Ascending aorta (tissue), 2 donors: ENCODE data around the gene TMBIM4. TPM values are rescaled to one million over a fixed set of nuclear protein-coding genes. Genes with fewer than 3 reads are reported as not detected.
"Not testable (repeated sequence)": the region's sequence is repeated elsewhere in the genome, so short reads cannot be mapped to it uniquely, and the experiment has no call there.

Source experiments
- DNase-seq, 2 donors: peaks; one replicate each; pipeline ENCODE4 v3.0.0-alpha.2; 2019; ENCODE audit warnings: low spot score in 2 of 2
- H3K27ac ChIP-seq, 2 donors: fragments of 200-600 bp; sonication (generic); one replicate each; pipeline ENCODE4 v1.5.1; 2016 to 2017; ENCODE audit warnings: mild to moderate bottlenecking in 1 of 2
- H3K27me3 ChIP-seq: fragments of 200-600 bp; sonication (generic); one replicate; pipeline ENCODE4 v1.5.1; 2017
- H3K36me3 ChIP-seq, 2 donors: fragments of 200-600 bp; sonication (generic); one replicate each; pipeline ENCODE4 v1.5.1; 2016
- H3K4me1 ChIP-seq, 2 donors: fragments of 200-600 bp; sonication (generic); one replicate each; pipeline ENCODE4 v1.5.1; 2016 to 2017; ENCODE audit warnings: mild to moderate bottlenecking in 1 of 2
- H3K4me3 ChIP-seq, 2 donors: fragments of 200-600 bp; sonication (generic); one replicate each; pipeline ENCODE4 v1.5.1; 2016 to 2017; ENCODE audit warnings: mild to moderate bottlenecking in 1 of 2
- H3K9me3 ChIP-seq, 2 donors: fragments of 200-600 bp; sonication (generic); one replicate each; pipeline ENCODE4 v1.5.1; 2016
- intact Hi-C: fragments of 100-400 bp; cut with DNase I; formaldehyde crosslinking; loops from one replicate; pipeline ENCODE4 v1.15.1; 2023
- total RNA-seq: library from RNA; depleted of rRNA; stranded (reverse); fragments of >200 nt; gene quantifications from one replicate; pipeline ENCODE4 v1.1.0, GENCODE V29; 2016
- TF ChIP-seq, protein P1 (sequence below), 3 experiments: fragments of 200-600 bp in 2 of 3; fragments of 450-650 bp in 1 of 3; sonication (generic) in 2 of 3; IDR thresholded peaks; one replicate each; pipeline ENCODE4 v1.5.1; 2016 to 2019; ENCODE audit warnings: antibody characterized with exemption in 3 of 3, mild to moderate bottlenecking in 1 of 3, moderate library complexity in 1 of 3

Gene TMBIM4
- total RNA-seq, 1 donor from 2014 or later: 114 TPM

DNA sequence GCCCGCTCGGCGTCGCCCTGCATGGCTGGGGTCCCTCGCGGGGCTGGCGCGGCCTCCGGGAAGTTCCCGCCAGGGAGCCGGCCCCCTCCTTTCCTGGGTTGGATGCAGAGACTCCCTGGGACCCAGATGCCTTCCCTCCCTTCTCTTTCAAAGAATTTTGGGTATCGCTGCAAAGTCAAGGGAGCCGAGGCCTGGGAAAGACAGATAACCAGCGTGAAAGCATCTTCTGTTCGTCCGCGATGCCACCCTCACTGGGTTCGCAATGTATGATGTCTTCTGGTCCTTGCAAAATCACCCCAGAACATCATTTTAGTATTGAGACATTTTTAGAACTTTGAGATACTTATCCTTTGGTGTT is 19.7 kb upstream of the TMBIM4 start:
- Histone ChIP-seq H3K4me3 (peak overlapping the region; percentile 72 to 79), H3K27me3 (no peaks in the 10 kb centered on the region), H3K4me1 (peaks cover 0 to 5% of the 10 kb centered on the region in 2 donors), H3K9me3 (no peaks in the 10 kb centered on the region), H3K27ac (peak overlapping the region; percentile 81 to 85), H3K36me3 (peaks cover 0 to 3% of the 10 kb centered on the region in 2 donors)
- intact Hi-C loops: loop anchor here (2.0 to 5.0 kb wide), 3 partner anchors 19 to 113 kb away; partner anchors contain the start of genes HELB and LLPH
- TF ChIP-seq, protein P1, sequence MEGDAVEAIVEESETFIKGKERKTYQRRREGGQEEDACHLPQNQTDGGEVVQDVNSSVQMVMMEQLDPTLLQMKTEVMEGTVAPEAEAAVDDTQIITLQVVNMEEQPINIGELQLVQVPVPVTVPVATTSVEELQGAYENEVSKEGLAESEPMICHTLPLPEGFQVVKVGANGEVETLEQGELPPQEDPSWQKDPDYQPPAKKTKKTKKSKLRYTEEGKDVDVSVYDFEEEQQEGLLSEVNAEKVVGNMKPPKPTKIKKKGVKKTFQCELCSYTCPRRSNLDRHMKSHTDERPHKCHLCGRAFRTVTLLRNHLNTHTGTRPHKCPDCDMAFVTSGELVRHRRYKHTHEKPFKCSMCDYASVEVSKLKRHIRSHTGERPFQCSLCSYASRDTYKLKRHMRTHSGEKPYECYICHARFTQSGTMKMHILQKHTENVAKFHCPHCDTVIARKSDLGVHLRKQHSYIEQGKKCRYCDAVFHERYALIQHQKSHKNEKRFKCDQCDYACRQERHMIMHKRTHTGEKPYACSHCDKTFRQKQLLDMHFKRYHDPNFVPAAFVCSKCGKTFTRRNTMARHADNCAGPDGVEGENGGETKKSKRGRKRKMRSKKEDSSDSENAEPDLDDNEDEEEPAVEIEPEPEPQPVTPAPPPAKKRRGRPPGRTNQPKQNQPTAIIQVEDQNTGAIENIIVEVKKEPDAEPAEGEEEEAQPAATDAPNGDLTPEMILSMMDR (IDR thresholded peaks at IDR 0.05): no peak
- no peak for DNase-seq

DNA sequence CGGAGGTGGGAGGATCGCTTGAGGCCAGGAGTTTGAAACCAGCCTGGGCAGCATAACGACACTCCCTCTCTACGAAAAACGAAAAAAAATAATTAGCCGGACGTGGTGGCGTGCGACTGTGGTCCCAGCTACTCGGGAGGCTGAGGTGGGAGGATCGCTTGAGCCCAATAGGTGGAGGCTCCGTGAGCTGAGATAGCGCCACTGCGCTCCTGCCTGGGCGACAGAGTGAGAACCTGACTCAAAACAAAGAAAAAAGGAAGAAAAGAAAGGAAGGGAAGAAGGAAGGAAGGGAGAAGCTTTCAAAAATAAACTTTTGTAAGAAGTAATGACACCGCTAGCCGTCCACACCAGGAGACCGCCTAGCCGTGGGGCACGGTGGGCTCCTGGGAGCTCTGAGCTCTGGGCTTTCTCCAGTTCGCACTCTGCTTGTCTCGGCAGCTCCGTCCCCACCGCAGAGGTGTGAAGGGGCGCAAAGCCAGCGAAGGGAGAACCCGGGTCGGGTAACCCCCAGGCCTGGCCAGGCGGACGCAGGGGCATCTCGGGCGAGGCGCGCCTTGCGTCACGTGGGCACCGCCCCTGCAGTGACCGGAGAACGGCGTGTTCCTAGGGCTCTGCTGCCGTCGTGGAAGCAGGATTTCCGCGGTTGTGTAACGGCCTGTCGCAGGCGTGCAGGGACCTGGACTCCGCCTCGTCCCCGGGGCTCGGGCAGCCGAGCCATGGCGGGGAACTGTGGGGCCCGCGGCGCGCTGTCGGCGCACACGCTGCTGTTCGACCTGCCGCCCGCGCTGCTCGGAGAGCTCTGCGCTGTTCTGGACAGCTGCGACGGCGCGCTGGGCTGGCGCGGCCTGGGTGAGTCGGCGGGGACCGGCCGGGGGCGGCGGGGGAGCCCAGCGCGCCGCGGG is 19.0 kb upstream of the TMBIM4 start, which contains the start of gene IRAK3:
IRAK3 (plus strand) TSS at position 631 of the 902 bp plus-strand sequence; CDS start at position 717, 86 bp downstream.
- no peaks in the 10 kb centered on the region for H3K27me3 ChIP-seq

DNA sequence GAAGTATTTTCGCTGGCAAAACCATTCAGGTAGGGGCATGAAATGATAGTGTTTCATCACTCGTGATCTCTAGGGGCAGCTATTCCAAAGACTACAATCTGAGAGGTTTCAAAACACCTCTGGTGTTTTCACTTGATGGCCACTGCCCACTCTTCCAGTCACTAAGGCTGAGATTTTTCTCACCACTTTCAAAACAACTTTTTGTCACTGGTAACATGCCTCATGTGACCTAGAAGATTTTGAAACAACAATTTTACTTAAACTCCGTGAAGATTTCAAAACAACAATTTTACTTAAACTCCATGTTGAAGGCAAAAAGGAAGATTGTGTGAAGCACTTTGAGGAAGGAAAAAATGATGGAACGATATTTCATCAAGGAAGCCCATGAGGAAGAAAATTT is 18.0 kb upstream of the TMBIM4 start:
- intact Hi-C loops: loop anchor here (2.0 to 5.0 kb wide), 3 partner anchors 17 to 114 kb away; partner anchors contain the start of genes HELB and LLPH
- Histone ChIP-seq H3K4me3 (no peak overlapping the region), H3K36me3 (no peaks in the 10 kb centered on the region), H3K27me3 (no peaks in the 10 kb centered on the region), H3K27ac (no peak overlapping the region), H3K9me3 (no peaks in the 10 kb centered on the region), H3K4me1 (peaks cover 0 to 5% of the 10 kb centered on the region in 2 donors)
- no peak for DNase-seq
- TF ChIP-seq, protein P1 (IDR thresholded peaks at IDR 0.05): no peak

More for the DNA sequence above, 19.0 kb upstream of the TMBIM4 start, which contains the start of gene IRAK3:
- intact Hi-C loops: loop anchor here (2.0 to 5.0 kb wide), 3 partner anchors 18 to 113 kb away; partner anchors contain the start of genes HELB and LLPH
- H3K4me3 ChIP-seq: peak within 1 kb of the TSS; percentile 72 to 79
- no peaks in the 10 kb centered on the region for H3K9me3 ChIP-seq
- H3K4me1 ChIP-seq: peaks cover 0 to 5% of the 10 kb centered on the region in 2 donors
- DNase-seq: peak; percentile 65 to 95
- TF ChIP-seq, protein P1 (IDR thresholded peaks at IDR 0.05): no peak
- H3K36me3 ChIP-seq: no peaks in the 10 kb centered on the region
- peak within 1 kb of the TSS; percentile 81 to 85 for H3K27ac ChIP-seq

DNA sequence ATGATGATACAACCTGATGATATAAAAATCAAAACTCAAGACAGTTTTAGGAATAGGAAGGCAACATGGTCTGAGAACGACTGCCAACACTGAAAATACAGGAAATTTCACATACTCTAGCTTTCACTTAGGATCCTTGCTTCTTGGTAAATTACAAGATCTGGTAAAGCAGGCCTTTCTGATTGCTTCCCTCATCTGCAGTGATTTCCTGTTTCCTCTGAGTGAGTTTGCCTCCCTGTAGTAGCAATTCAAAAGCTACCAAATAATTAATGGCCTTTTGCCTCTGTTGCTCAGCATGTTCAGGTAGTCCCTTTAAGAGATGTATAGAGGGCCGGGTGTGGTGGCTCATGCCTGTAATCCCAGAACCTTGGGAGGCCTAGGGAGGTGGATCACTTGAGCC is 17.2 kb upstream of the TMBIM4 start:
- Histone ChIP-seq H3K27ac (peak overlapping the region in 1 of 2 donors; percentile 1), H3K36me3 (no peaks in the 10 kb centered on the region), H3K27me3 (no peaks in the 10 kb centered on the region)

DNA sequence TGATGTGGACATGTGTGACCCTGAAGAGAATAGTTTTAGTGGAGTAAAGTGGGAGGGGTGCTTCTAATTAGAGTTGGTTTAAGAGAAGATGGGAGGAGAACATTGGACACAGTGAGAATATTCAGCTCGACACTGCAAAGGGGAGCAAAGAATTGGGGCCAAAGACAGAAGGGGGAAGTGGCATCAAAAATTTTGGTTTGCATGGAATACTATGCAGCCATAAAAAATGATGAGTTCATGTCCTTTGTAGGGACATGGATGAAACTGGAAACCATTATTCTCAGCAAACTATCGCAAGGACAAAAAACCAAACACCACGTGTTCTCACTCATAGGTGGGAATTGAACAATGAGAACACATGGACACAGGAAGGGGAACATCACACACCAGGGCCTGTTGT is 15.0 kb upstream of the TMBIM4 start:
- intact Hi-C loops: loop anchor here (5.0 kb wide), 2 partner anchors 53 to 117 kb away; partner anchors contain the start of genes HELB and LLPH
- H3K9me3 ChIP-seq, H3K36me3 ChIP-seq, H3K4me1 ChIP-seq, H3K4me3 ChIP-seq, H3K27ac ChIP-seq, H3K27me3 ChIP-seq, DNase-seq: not testable (repeated sequence)

More for the DNA sequence above, 17.2 kb upstream of the TMBIM4 start:
- TF ChIP-seq, protein P1 (IDR thresholded peaks at IDR 0.05): no peak
- Histone ChIP-seq H3K4me1 (peaks cover 0 to 5% of the 10 kb centered on the region in 2 donors), H3K9me3 (no peaks in the 10 kb centered on the region), H3K4me3 (no peak overlapping the region)
- intact Hi-C loops: loop anchor here (5.0 kb wide), 2 partner anchors 55 to 115 kb away; partner anchors contain the start of genes HELB and LLPH
- no peak for DNase-seq

DNA sequence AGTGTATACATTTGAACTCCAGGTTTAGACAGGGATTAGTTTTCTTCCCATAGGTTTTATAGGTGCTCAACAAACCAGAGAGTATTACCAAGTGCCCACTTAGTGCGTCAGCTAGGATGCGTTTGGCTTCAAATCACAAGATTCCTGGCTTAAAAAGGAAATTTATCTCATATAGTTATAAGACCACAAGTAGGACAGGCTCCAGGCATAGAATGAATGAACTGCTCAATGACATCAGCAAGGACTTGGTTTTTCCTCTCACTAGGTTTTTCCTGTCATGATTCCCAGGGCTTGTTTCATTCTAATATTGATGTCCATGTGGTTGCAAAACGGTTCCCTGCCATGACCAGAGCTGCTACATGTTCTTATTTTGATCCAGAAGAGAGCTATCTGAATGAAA is 13.2 kb upstream of the TMBIM4 start:
- no peak overlapping the region for H3K27ac ChIP-seq
- H3K27me3 ChIP-seq: no peaks in the 10 kb centered on the region
- DNase-seq: no peak
- no peaks in the 10 kb centered on the region for H3K9me3 ChIP-seq
- no peaks in the 10 kb centered on the region for H3K4me1 ChIP-seq
- no peaks in the 10 kb centered on the region for H3K36me3 ChIP-seq
- intact Hi-C loops: no loop called here
- no peak overlapping the region for H3K4me3 ChIP-seq
- TF ChIP-seq, protein P1 (IDR thresholded peaks at IDR 0.05): no peak
